Nephron (organoid): ENCODE data around the gene IQCK.

Experiments used
- H3K27ac Mint-ChIP-seq, 3 experiments: 2 replicates each; pipeline ENCODE4 v1.8.0; 2020; ENCODE audit warnings: mixed read lengths in 3 of 3, mild to moderate bottlenecking in 2 of 3, moderate library complexity in 1 of 3
- H3K27me3 Mint-ChIP-seq: 2 replicates; pipeline ENCODE4 v1.8.0; 2021; ENCODE audit warnings: low read depth, mild to moderate bottlenecking, moderate library complexity, mixed read lengths
- H3K36me3 Mint-ChIP-seq: 2 replicates; pipeline ENCODE4 v1.8.0; 2020; ENCODE audit warnings: low read depth, mixed read lengths
- H3K4me1 Mint-ChIP-seq: 2 replicates; pipeline ENCODE4 v1.8.0; 2020; ENCODE audit warnings: mixed read lengths
- H3K4me3 Mint-ChIP-seq, 3 experiments: 2 replicates each; pipeline ENCODE4 v1.8.0; 2020; ENCODE audit warnings: mild to moderate bottlenecking in 3 of 3, mixed read lengths in 3 of 3, moderate library complexity in 2 of 3
- H3K9me3 Mint-ChIP-seq: 2 replicates; pipeline ENCODE4 v1.8.0; 2020; ENCODE audit warnings: mixed read lengths
- TF ChIP-seq, protein P1 (sequence below), 3 experiments: fragments of 200-600 bp; sonication (generic); IDR thresholded peaks; one replicate each; pipeline ENCODE4 v1.5.0; 2021; ENCODE audit warnings: antibody characterized with exemption in 3 of 3; ENCODE audit not compliant: unreplicated experiment in 3 of 3

IQCK gene

DNA sequence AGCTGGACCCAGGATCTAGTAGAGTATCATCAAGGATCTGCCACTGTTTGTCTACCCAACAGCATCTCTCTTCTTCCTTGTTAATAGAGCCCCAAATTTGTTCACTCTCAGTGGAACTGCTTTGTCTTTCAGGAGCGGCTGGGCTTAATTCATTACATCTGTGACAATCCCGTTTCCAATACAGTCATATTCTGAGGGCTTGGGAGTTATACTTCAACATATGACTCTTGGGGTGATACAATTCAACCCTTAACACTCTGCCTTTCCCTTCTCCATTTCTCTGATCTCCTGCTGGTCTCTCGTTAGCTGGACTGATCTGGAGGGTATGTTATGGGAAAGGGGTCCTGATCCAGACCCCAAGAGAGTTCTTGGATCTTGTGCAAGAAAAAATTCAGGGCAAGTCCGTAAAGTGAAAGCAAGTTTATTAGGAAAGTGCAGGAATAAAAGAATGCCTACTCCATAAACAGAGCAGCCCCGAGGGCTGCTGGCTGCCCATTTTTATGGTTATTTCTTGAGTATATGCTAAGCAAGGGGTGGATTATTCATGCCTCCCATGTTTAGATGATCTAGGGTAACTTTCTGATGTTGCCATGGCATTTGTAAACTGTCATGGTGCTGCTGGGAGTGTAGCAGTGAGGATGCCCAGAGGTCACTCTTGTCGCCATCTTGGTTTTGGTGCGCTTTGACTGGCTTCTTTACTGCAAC lies 42.4 kb downstream of the IQCK start:
- Mint-ChIP-seq H3K9me3 (no peaks in the 10 kb centered on the region), H3K27me3 (peaks cover 4% of the 10 kb centered on the region), H3K4me3 (no peak overlapping the region), H3K4me1 (peaks cover 26% of the 10 kb centered on the region), H3K36me3 (peaks cover 4% of the 10 kb centered on the region), H3K27ac (no peak overlapping the region)
- TF ChIP-seq, protein P1, sequence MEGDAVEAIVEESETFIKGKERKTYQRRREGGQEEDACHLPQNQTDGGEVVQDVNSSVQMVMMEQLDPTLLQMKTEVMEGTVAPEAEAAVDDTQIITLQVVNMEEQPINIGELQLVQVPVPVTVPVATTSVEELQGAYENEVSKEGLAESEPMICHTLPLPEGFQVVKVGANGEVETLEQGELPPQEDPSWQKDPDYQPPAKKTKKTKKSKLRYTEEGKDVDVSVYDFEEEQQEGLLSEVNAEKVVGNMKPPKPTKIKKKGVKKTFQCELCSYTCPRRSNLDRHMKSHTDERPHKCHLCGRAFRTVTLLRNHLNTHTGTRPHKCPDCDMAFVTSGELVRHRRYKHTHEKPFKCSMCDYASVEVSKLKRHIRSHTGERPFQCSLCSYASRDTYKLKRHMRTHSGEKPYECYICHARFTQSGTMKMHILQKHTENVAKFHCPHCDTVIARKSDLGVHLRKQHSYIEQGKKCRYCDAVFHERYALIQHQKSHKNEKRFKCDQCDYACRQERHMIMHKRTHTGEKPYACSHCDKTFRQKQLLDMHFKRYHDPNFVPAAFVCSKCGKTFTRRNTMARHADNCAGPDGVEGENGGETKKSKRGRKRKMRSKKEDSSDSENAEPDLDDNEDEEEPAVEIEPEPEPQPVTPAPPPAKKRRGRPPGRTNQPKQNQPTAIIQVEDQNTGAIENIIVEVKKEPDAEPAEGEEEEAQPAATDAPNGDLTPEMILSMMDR (IDR thresholded peaks at IDR 0.05; ENCODE audit: unreplicated experiment in 3 of 3) = no peak

DNA sequence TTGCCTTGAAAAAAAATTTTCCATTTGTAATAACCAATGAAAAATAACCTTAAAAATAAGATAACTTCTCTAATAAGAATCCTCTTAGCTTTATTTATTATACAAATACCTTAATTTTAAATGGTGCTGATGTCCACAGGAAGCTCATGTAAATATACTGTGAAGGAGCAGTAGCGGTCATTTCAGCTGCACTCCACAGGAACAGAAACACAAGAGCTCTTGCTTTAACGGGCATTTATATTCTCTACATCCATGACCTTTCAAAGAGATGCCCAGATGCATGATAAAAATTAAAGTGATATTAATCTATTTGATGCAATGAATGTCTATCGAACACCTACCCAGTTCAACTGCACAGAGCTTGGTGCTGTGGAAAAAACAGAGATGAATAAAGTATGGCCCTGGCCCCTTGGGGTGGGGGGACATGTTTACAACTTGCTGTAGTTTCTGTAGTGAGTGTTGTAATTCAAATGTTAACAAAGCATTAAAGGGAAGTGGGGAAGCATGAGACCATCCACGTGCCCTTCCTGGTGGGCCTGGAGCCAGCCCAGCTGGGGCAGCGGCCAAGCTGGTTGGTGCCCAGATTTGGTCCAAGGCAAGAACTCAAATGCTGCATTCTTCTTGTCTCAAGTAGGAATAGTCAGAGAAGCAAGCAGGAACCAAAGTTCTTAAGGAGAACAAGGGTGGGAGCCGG lies 47.9 kb downstream of the IQCK start:
- Mint-ChIP-seq H3K27ac (no peak overlapping the region), H3K36me3 (peaks cover 26% of the 10 kb centered on the region), H3K9me3 (peaks cover 14% of the 10 kb centered on the region), H3K4me1 (peaks cover 5% of the 10 kb centered on the region), H3K4me3 (no peak overlapping the region), H3K27me3 (no peaks in the 10 kb centered on the region)
- TF ChIP-seq, protein P1 (IDR thresholded peaks at IDR 0.05; ENCODE audit: unreplicated experiment in 3 of 3) = no peak

DNA sequence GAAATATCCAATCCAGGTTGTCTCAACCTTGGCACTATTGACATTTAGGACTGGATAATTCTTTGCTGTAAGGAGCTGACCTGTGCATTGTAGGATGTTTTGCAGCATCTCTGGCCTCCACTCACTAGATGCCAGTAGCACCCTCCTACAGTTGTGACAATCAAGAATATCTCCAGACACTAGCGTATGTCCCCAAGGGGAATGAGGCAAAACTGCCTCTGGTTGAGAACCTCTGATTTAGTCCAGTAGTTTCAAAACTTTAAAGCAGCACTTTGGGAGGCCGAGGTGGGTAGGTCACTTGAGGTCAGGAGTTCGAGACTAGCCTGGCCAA lies 48.4 kb downstream of the IQCK start:
- H3K27ac Mint-ChIP-seq = no peak overlapping the region

DNA sequence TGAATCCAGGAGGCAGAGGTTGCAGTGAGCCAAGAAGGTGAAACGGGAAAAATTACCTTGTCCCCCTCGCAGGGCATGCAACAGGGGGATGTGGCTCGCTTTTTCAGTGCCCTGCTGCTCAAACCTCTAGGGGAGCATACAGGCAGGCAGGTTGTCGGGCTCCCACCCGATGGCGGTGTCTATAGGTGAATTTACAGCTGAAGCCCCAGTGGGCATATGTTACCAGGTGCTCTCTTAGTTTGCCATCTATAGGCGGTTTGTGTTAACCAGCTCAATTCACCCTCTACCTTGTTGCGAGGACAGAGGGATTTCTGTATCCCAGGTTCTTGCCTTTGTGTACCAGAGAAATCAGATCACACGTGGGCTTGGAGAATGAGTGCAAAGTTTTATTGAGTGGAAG lies 48.9 kb downstream of the IQCK start:
- H3K36me3 Mint-ChIP-seq = peaks cover 32% of the 10 kb centered on the region
- H3K27ac Mint-ChIP-seq = no peak overlapping the region
- peaks cover 14% of the 10 kb centered on the region for H3K9me3 Mint-ChIP-seq
- no peak overlapping the region for H3K4me3 Mint-ChIP-seq
- TF ChIP-seq, protein P1 (IDR thresholded peaks at IDR 0.05; ENCODE audit: unreplicated experiment in 3 of 3) = no peak
- peaks cover 14% of the 10 kb centered on the region for H3K4me1 Mint-ChIP-seq
- no peaks in the 10 kb centered on the region for H3K27me3 Mint-ChIP-seq

More for the DNA sequence above, 48.4 kb downstream of the IQCK start:
- Mint-ChIP-seq H3K36me3 (peaks cover 28% of the 10 kb centered on the region), H3K4me1 (peaks cover 9% of the 10 kb centered on the region), H3K9me3 (peaks cover 14% of the 10 kb centered on the region), H3K27me3 (no peaks in the 10 kb centered on the region), H3K4me3 (no peak overlapping the region)
- TF ChIP-seq, protein P1 (IDR thresholded peaks at IDR 0.05; ENCODE audit: unreplicated experiment in 3 of 3) = no peak

DNA sequence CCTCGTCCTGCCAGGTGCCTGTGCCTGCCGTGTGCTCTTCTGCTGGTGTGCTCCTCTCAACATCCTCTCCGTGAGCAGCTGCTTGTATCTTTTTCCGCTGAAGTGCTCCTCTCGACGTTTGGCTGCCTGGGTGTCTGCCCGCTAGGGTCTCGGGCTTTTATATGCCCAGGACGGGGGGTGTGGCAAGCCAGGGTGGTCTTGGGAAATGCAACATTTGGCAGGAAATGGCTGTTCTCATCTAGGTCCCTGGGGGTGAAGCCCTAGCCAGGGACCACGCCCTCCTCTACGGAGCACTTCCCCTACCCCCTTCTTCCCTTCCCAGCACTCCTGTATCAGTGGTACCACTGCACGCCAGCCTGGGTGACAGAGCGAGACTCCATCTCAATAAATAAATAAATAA lies 49.4 kb downstream of the IQCK start:
- Mint-ChIP-seq H3K27me3 (no peaks in the 10 kb centered on the region), H3K4me1 (peaks cover 16% of the 10 kb centered on the region), H3K27ac (no peak overlapping the region), H3K36me3 (peaks cover 32% of the 10 kb centered on the region), H3K4me3 (no peak overlapping the region), H3K9me3 (peaks cover 14% of the 10 kb centered on the region)
- TF ChIP-seq, protein P1 (IDR thresholded peaks at IDR 0.05; ENCODE audit: unreplicated experiment in 3 of 3) = no peak

DNA sequence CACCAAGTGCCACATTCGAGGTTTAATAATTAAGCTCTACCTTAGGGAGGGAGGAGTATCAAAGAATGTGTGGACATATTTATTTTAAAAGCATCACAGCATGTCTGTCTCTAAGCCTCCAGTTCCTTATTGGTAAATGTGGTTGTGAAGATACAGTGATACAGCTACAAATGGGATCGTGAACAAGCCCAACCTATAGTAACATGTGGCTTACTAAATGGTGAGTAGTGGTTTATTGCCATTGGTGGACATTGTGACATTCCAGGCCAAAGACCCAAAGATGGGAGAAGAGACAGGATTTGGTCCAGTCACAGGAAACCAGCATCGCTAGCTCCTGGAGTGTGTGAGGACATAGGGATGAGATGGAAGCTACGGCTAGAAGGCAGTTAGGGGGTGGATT lies 51.2 kb downstream of the IQCK start:
- Mint-ChIP-seq H3K4me3 (no peak overlapping the region), H3K4me1 (peaks cover 16% of the 10 kb centered on the region), H3K36me3 (peaks cover 27% of the 10 kb centered on the region), H3K9me3 (peaks cover 14% of the 10 kb centered on the region), H3K27ac (no peak overlapping the region), H3K27me3 (no peaks in the 10 kb centered on the region)
- TF ChIP-seq, protein P1 (IDR thresholded peaks at IDR 0.05; ENCODE audit: unreplicated experiment in 3 of 3) = no peak
